Endothelial cell of umbilical vein (primary cell): ENCODE measurements around the gene MCM5. TPM values are rescaled to one million over a fixed set of nuclear protein-coding genes. Genes with fewer than 3 reads are reported as not detected.

Experiments used
- BruUV-seq: library from RNA; stranded (reverse); fragments of 400-500 nt; replicated peaks from 2 replicates; lab custom pipeline; 2021; lab: Mats Ljungman, UMichigan
- CTCF ChIA-PET: fragments of 300-600, 350-600 bp; sonication (Branson Sonifier 250); formaldehyde crosslinking; loops from one replicate; lab custom pipeline; 2021; ENCODE audit warnings: antibody characterized with exemption, inconsistent platforms; lab: Charles Lee
- POLR2A ChIA-PET: fragments of 300-600, 350-600 bp; sonication (Branson Sonifier 250); formaldehyde crosslinking; loops from one replicate; lab custom pipeline; 2021; ENCODE audit warnings: antibody characterized with exemption, inconsistent platforms; lab: Charles Lee
- DNase-seq: peaks from one replicate; pipeline ENCODE4 v3.0.0-alpha.2; 2011; ENCODE audit warnings: low read depth, low spot score
- FAIRE-seq: peaks from 2 replicates; lab custom pipeline; 2011; peaks lifted over from hg19 to GRCh38; lab: Jason Lieb, UNC
- H2AFZ ChIP-seq: 2 replicates; pipeline ENCODE4 v1.6.0; 2012; ENCODE audit warnings: low read depth, low read length, control low read depth, inconsistent platforms
- H3K27ac ChIP-seq: 2 replicates; pipeline ENCODE4 v1.5.1; 2011; ENCODE audit warnings: low read depth, mild to moderate bottlenecking, control low read depth, low read length, moderate library complexity; ENCODE audit not compliant: insufficient read depth
- H3K27me3 ChIP-seq, 2 experiments: 2 replicates each; pipeline versions ENCODE4 v1.6.0 to v1.6.1; 2011; ENCODE audit warnings: low read length in 2 of 2, mixed read lengths in 1 of 2; ENCODE audit not compliant: control insufficient read depth in 2 of 2, insufficient read depth in 2 of 2
- H3K36me3 ChIP-seq, 2 experiments: 2 replicates in 1 of 2; 3 replicates in 1 of 2; pipeline ENCODE4 v1.5.1; 2011; ENCODE audit warnings: low read length in 2 of 2, mild to moderate bottlenecking in 1 of 2, moderate library complexity in 1 of 2; ENCODE audit not compliant: control insufficient read depth in 2 of 2, insufficient read depth in 2 of 2; ENCODE audit errors: extremely low read depth in 1 of 2
- H3K4me1 ChIP-seq: 3 replicates; pipeline ENCODE4 v1.5.1; 2011; ENCODE audit warnings: mild to moderate bottlenecking, low read length; ENCODE audit not compliant: control insufficient read depth, insufficient read depth; ENCODE audit errors: extremely low read depth
- H3K4me2 ChIP-seq: 2 replicates; pipeline ENCODE4 v1.6.1; 2011; ENCODE audit warnings: low read length, control low read depth, mixed read lengths; ENCODE audit not compliant: insufficient read depth
- H3K4me3 ChIP-seq, 3 experiments: fragments of 200-600 bp in 1 of 3; sonication (generic), shearing (Covaris generic) in 1 of 3; replicated peaks in 1 of 3; 2 replicates each; pipeline ENCODE4 v1.5.1; 2011 to 2016; ENCODE audit warnings: control low read depth in 3 of 3, low read length in 3 of 3, mild to moderate bottlenecking in 2 of 3, inconsistent platforms in 1 of 3, low read depth in 1 of 3, moderate library complexity in 1 of 3; ENCODE audit not compliant: insufficient read depth in 1 of 3
- H3K79me2 ChIP-seq: 2 replicates; pipeline ENCODE4 v1.6.0; 2012; ENCODE audit warnings: low read length, inconsistent platforms; ENCODE audit not compliant: control insufficient read depth, insufficient read depth
- H3K9ac ChIP-seq: replicated peaks from 2 replicates; pipeline ENCODE3; 2011; ENCODE audit warnings: low read length, control low read depth; ENCODE audit not compliant: insufficient read depth; ENCODE audit errors: extremely low read depth
- H3K9me1 ChIP-seq: replicated peaks from 3 replicates; pipeline ENCODE4 v1.6.0; 2011; ENCODE audit warnings: mild to moderate bottlenecking, low read length; ENCODE audit not compliant: control insufficient read depth, insufficient read depth; ENCODE audit errors: extremely low read depth
- H3K9me3 ChIP-seq: replicated peaks from 2 replicates; pipeline ENCODE4 v1.5.1; 2012; ENCODE audit warnings: low read length, inconsistent platforms; ENCODE audit not compliant: control insufficient read depth, insufficient read depth
- H4K20me1 ChIP-seq: replicated peaks from 2 replicates; pipeline ENCODE3; 2011; ENCODE audit warnings: mild to moderate bottlenecking, low read length; ENCODE audit not compliant: control insufficient read depth, insufficient read depth; ENCODE audit errors: extremely low read depth
- CTCF ChIP-seq, 2 donors: IDR thresholded peaks; 1 replicate in 1 of 2; 2 replicates in 1 of 2; pipeline ENCODE4 v1.5.1; 2011; ENCODE audit warnings: low read length in 2 of 2, mild to moderate bottlenecking in 2 of 2, moderate library complexity in 2 of 2, control low read depth in 1 of 2, inconsistent platforms in 1 of 2, low read depth in 1 of 2; ENCODE audit not compliant: insufficient read depth in 1 of 2; ENCODE audit errors: extremely low read depth in 1 of 2
- EZH2 ChIP-seq: IDR thresholded peaks from 2 replicates; pipeline ENCODE4 v1.6.1; 2012; ENCODE audit warnings: borderline replicate concordance, low read depth, mild to moderate bottlenecking, moderate library complexity, low read length, inconsistent platforms; ENCODE audit not compliant: severe bottlenecking
- FOS ChIP-seq: IDR thresholded peaks from 2 replicates; pipeline ENCODE4 v1.6.1; 2011; ENCODE audit warnings: mild to moderate bottlenecking, low read length, moderate library complexity, borderline replicate concordance; ENCODE audit not compliant: insufficient read depth
- GATA2 ChIP-seq: IDR thresholded peaks from 2 replicates; pipeline ENCODE4 v1.7.0; 2011; ENCODE audit warnings: low read depth, mild to moderate bottlenecking, moderate library complexity, mixed read lengths, low read length; ENCODE audit not compliant: insufficient read length, insufficient read depth
- JUN ChIP-seq: IDR thresholded peaks from 2 replicates; pipeline ENCODE4 v1.6.1; 2011; ENCODE audit warnings: borderline replicate concordance, low read depth; ENCODE audit not compliant: insufficient read length, insufficient read depth
- MAX ChIP-seq: IDR thresholded peaks from 2 replicates; pipeline ENCODE4 v1.6.1; 2011; ENCODE audit not compliant: insufficient read depth, insufficient read length
- MYC ChIP-seq: IDR thresholded peaks from one replicate; pipeline ENCODE4 v1.6.1; 2011; ENCODE audit warnings: mild to moderate bottlenecking, low read depth, low read length
- POLR2A ChIP-seq: IDR thresholded peaks from 2 replicates; pipeline ENCODE4 v1.6.1; 2012; ENCODE audit warnings: low read depth, mild to moderate bottlenecking, control low read depth, low read length
- POLR2AphosphoS5 ChIP-seq: IDR thresholded peaks from 2 replicates; pipeline ENCODE4 v1.6.1; 2012; ENCODE audit warnings: low read depth, mild to moderate bottlenecking, control low read depth, low read length, moderate library complexity; ENCODE audit not compliant: insufficient read depth
- dilution Hi-C: fragments of 300-500 bp; cut with MboI; formaldehyde crosslinking; loops from one replicate; pipeline ENCODE4 v1.15.0; 2019; ENCODE audit warnings: low sequenced_read_pairs; ENCODE audit not compliant: extremely low pct_ligation_motif_present
- intact Hi-C: fragments of 100-400 bp; cut with micrococcal nuclease; formaldehyde crosslinking; loops from one replicate; pipeline ENCODE4 v1.10.0; 2022
- polyA plus RNA-seq, 4 experiments: library from polyadenylated mRNA; depleted of rRNA in 3 of 4; stranded (reverse) in 3 of 4; unstranded in 1 of 4; fragments of >200 nt; gene quantifications; 2 replicates each; pipeline versions ENCODE4 v1.2.1 to v1.2.3, GENCODE V29; 2011 to 2012; ENCODE audit warnings: missing spikeins in 1 of 4
- total RNA-seq: library from RNA; stranded (reverse); gene quantifications from 2 replicates; pipeline ENCODE4 v1.2.3, GENCODE V29; 2021

Gene MCM5
- total and polyA plus RNA-seq, 2 donors (not counting 3 experiments of a cell fraction or from before 2014, with no cell fraction given): 67.8 to 111 TPM

- Histone ChIP-seq H2AFZ (no peak overlapping the region), H3K4me3 (no peak overlapping the region), H3K79me2 (peaks cover 13% of the 10 kb centered on the region), H3K4me1 (peaks cover 34% of the 10 kb centered on the region), H3K4me2 (no peak overlapping the region), H3K9ac (no peak overlapping the region), H3K36me3 (peaks cover 0 to 3% of the 10 kb centered on the region in 2 experiments), H3K27me3 (no peaks in the 10 kb centered on the region), H3K27ac (no peak overlapping the region), H3K9me1 (no peaks in the 10 kb centered on the region), H3K9me3 (no peaks in the 10 kb centered on the region), H4K20me1 (no peaks in the 10 kb centered on the region)
- dilution Hi-C loops: no loop called here
- ChIA-PET CTCF (interaction anchor here (1.0 kb wide), 1 partner anchor 28 kb away, joined by 4 read pairs; no protein-coding TSS in a partner anchor), POLR2A (interaction anchor here (0.7 kb wide), 1 partner anchor 15 kb away, joined by 3 read pairs; no protein-coding TSS in a partner anchor)
- BruUV-seq: no TSS peak
- no peak for DNase-seq
- FAIRE-seq: no peak
- no peak for TF ChIP-seq JUN
- no peak for TF ChIP-seq MAX
- TF ChIP-seq POLR2A: no peak
- no peak for TF ChIP-seq FOS
- no peak for TF ChIP-seq GATA2
- TF ChIP-seq CTCF (IDR thresholded peaks at IDR 0.05; ENCODE audit: extremely low read depth in 1 of 2, insufficient read depth in 1 of 2, low read depth in 1 of 2, low read length in 2 of 2): no peak
- TF ChIP-seq POLR2AphosphoS5: no peak
- TF ChIP-seq MYC: no peak
- TF ChIP-seq EZH2: no peak
- intact Hi-C loops: no loop called here
Measured at GRCh38 chr22:35378621-35379020, 21.3 kb upstream of the MCM5 start.
